Neural progenitor cell (in vitro differentiated cells): ENCODE data around the gene DMAP1. TPM values are rescaled to one million over a fixed set of nuclear protein-coding genes. Genes with fewer than 3 reads are reported as not detected.

Experiments
- DNase-seq: peaks from one replicate; pipeline ENCODE4 v3.0.0-alpha.2; 2016; ENCODE audit warnings: low spot score
- H2AFZ ChIP-seq: fragments of 200-600 bp; sonication (generic); replicated peaks from 2 replicates; pipeline ENCODE4 v1.6.1; 2016; ENCODE audit warnings: antibody characterized with exemption
- H3F3A ChIP-seq: fragments of 200-600 bp; sonication (generic); 2 replicates; pipeline ENCODE4 v1.6.1; 2016; ENCODE audit warnings: antibody characterized with exemption, low read depth
- H3K27ac ChIP-seq: fragments of 200-600 bp; sonication (generic); 2 replicates; pipeline ENCODE4 v1.5.1; 2016; ENCODE audit warnings: mild to moderate bottlenecking
- H3K27me3 ChIP-seq: fragments of 200-600 bp; sonication (generic); 2 replicates; pipeline ENCODE4 v1.6.1; 2016; ENCODE audit warnings: mild to moderate bottlenecking, moderate library complexity
- H3K36me3 ChIP-seq: fragments of 200-600 bp; sonication (generic); 2 replicates; pipeline ENCODE4 v1.5.1; 2016
- H3K4me1 ChIP-seq: fragments of 200-600 bp; sonication (generic); 2 replicates; pipeline ENCODE4 v1.6.1; 2016; ENCODE audit warnings: mixed run types
- H3K4me2 ChIP-seq: fragments of 200-600 bp; sonication (generic); 2 replicates; pipeline ENCODE4 v1.6.1; 2016
- H3K4me3 ChIP-seq: fragments of 200-600 bp; sonication (generic); 2 replicates; pipeline ENCODE4 v1.5.1; 2016
- H3K79me2 ChIP-seq: fragments of 200-600 bp; sonication (generic); 2 replicates; pipeline ENCODE4 v1.6.1; 2016; ENCODE audit warnings: low read depth
- H3K9ac ChIP-seq: fragments of 200-600 bp; sonication (generic); 2 replicates; pipeline ENCODE4 v1.6.1; 2016
- H3K9me3 ChIP-seq: fragments of 200-600 bp; sonication (generic); 2 replicates; pipeline ENCODE4 v1.5.1; 2016; ENCODE audit warnings: low read depth
- H4K20me1 ChIP-seq: fragments of 200-600 bp; sonication (generic); 2 replicates; pipeline ENCODE4 v1.6.1; 2016; ENCODE audit warnings: low read depth
- H3K27ac Mint-ChIP-seq: 3 replicates; pipeline ENCODE4 v1.8.0; 2021; ENCODE audit warnings: mixed read lengths
- H3K27me3 Mint-ChIP-seq: 2 replicates; pipeline ENCODE4 v1.8.0; 2022; ENCODE audit warnings: low read depth, mild to moderate bottlenecking, inconsistent platforms, moderate library complexity, mixed read lengths; ENCODE audit not compliant: insufficient read depth
- H3K36me3 Mint-ChIP-seq: 3 replicates; pipeline ENCODE4 v1.8.0; 2021; ENCODE audit warnings: mixed read lengths
- H3K4me1 Mint-ChIP-seq: 3 replicates; pipeline ENCODE4 v1.8.0; 2021; ENCODE audit warnings: mixed read lengths
- H3K4me3 Mint-ChIP-seq: 3 replicates; pipeline ENCODE4 v1.8.0; 2021; ENCODE audit warnings: mild to moderate bottlenecking, moderate library complexity, mixed read lengths
- H3K9me3 Mint-ChIP-seq: 3 replicates; pipeline ENCODE4 v1.8.0; 2020; ENCODE audit warnings: mixed read lengths
- CTCF ChIP-seq: fragments of 200-600 bp; sonication (generic); IDR thresholded peaks from 2 replicates; pipeline ENCODE4 v1.5.1; 2017; ENCODE audit warnings: antibody characterized with exemption, mild to moderate bottlenecking
- EZH2 ChIP-seq: fragments of 200-600 bp; sonication (generic); IDR thresholded peaks from 2 replicates; pipeline ENCODE4 v1.6.1; 2017; ENCODE audit warnings: antibody characterized with exemption, mild to moderate bottlenecking, moderate library complexity
- EZH2phosphoT487 ChIP-seq: fragments of 200-600 bp; sonication (generic); IDR thresholded peaks from 2 replicates; pipeline ENCODE4 v1.6.1; 2017; ENCODE audit warnings: antibody characterized with exemption
- total RNA-seq: library from RNA; depleted of rRNA; stranded (reverse); fragments of >200 nt; gene quantifications from 2 replicates; pipeline ENCODE4 v1.2.3, GENCODE V29; 2015; ENCODE audit warnings: low replicate concordance

The DMAP1 gene
- total RNA-seq, 1 donor from 2014 or later, result 22.3 TPM

GRCh38 chr1:44265656-44266358 is 52.5 kb downstream of the DMAP1 start:
- Histone ChIP-seq H3F3A (peaks cover 22% of the 10 kb centered on the region), H3K4me2 (no peak overlapping the region), H3K27ac (no peak overlapping the region), H3K79me2 (peaks cover 3% of the 10 kb centered on the region), H3K9ac (no peak overlapping the region), H3K4me3 (no peak overlapping the region), H3K36me3 (no peaks in the 10 kb centered on the region), H4K20me1 (peaks cover 43% of the 10 kb centered on the region), H2AFZ (no peak overlapping the region), H3K27me3 (no peaks in the 10 kb centered on the region), H3K9me3 (no peaks in the 10 kb centered on the region), H3K4me1 (peaks cover 18% of the 10 kb centered on the region)
- no peaks in the 10 kb centered on the region for H3K27me3 Mint-ChIP-seq
- no peak for TF ChIP-seq EZH2phosphoT487
- no peak for TF ChIP-seq EZH2
- no peak for TF ChIP-seq CTCF
- no peaks in the 10 kb centered on the region for H3K9me3 Mint-ChIP-seq
- H3K27ac Mint-ChIP-seq, result no peak overlapping the region
- H3K4me1 Mint-ChIP-seq, result peaks cover 22% of the 10 kb centered on the region
- no peak for DNase-seq
- peaks cover 5% of the 10 kb centered on the region for H3K36me3 Mint-ChIP-seq
- H3K4me3 Mint-ChIP-seq, result no peak overlapping the region

GRCh38 chr1:44266400-44267344 is 53.4 kb downstream of the DMAP1 start:
- Mint-ChIP-seq H3K9me3 (no peaks in the 10 kb centered on the region), H3K27me3 (no peaks in the 10 kb centered on the region), H3K27ac (no peak overlapping the region), H3K36me3 (peaks cover 5% of the 10 kb centered on the region), H3K4me1 (peaks cover 14% of the 10 kb centered on the region), H3K4me3 (no peak overlapping the region)
- Histone ChIP-seq H2AFZ (no peak overlapping the region), H3K4me2 (no peak overlapping the region), H3K27me3 (no peaks in the 10 kb centered on the region), H4K20me1 (peaks cover 39% of the 10 kb centered on the region), H3K4me3 (no peak overlapping the region), H3K4me1 (peaks cover 9% of the 10 kb centered on the region), H3K36me3 (no peaks in the 10 kb centered on the region), H3K9ac (no peak overlapping the region), H3K79me2 (peaks cover 3% of the 10 kb centered on the region), H3F3A (peaks cover 13% of the 10 kb centered on the region), H3K27ac (no peak overlapping the region), H3K9me3 (no peaks in the 10 kb centered on the region)
- no peak for DNase-seq
- TF ChIP-seq EZH2phosphoT487 (no peak), EZH2 (no peak), CTCF (no peak)

- no peak overlapping the region for H3K4me3 ChIP-seq
- no peak overlapping the region for H3K9ac ChIP-seq
- peaks cover 3% of the 10 kb centered on the region for H3K79me2 ChIP-seq
- H2AFZ ChIP-seq, result no peak overlapping the region
- no peaks in the 10 kb centered on the region for H3K27me3 Mint-ChIP-seq
- peaks cover 2% of the 10 kb centered on the region for H3K4me1 ChIP-seq
- H3F3A ChIP-seq, result peaks cover 6% of the 10 kb centered on the region
- peaks cover 31% of the 10 kb centered on the region for H4K20me1 ChIP-seq
- peaks cover 5% of the 10 kb centered on the region for H3K36me3 Mint-ChIP-seq
- H3K9me3 Mint-ChIP-seq, result no peaks in the 10 kb centered on the region
- H3K27me3 ChIP-seq, result no peaks in the 10 kb centered on the region
- peaks cover 7% of the 10 kb centered on the region for H3K4me1 Mint-ChIP-seq
- H3K4me3 Mint-ChIP-seq, result no peak overlapping the region
- no peak overlapping the region for H3K27ac Mint-ChIP-seq
- no peak overlapping the region for H3K4me2 ChIP-seq
- no peak for DNase-seq
- TF ChIP-seq EZH2phosphoT487, result no peak
- no peak for TF ChIP-seq CTCF
- no peak for TF ChIP-seq EZH2
- no peak overlapping the region for H3K27ac ChIP-seq
- H3K36me3 ChIP-seq, result no peaks in the 10 kb centered on the region
- no peaks in the 10 kb centered on the region for H3K9me3 ChIP-seq
Measured at GRCh38 chr1:44267438-44267837, 54.2 kb downstream of the DMAP1 start.
